Measurements from ENCODE around the gene CCDC14. TPM values are rescaled to one million over a fixed set of nuclear protein-coding genes. Genes with fewer than 3 reads are reported as not detected.
"Not testable (repeated sequence)": the region's sequence is repeated elsewhere in the genome, so short reads cannot be mapped to it uniquely, and the experiment has no call there.

CCDC14 gene
- total RNA-seq, 2 experiments from 2014 or later: 32.4 to 39.5 TPM

DNA sequence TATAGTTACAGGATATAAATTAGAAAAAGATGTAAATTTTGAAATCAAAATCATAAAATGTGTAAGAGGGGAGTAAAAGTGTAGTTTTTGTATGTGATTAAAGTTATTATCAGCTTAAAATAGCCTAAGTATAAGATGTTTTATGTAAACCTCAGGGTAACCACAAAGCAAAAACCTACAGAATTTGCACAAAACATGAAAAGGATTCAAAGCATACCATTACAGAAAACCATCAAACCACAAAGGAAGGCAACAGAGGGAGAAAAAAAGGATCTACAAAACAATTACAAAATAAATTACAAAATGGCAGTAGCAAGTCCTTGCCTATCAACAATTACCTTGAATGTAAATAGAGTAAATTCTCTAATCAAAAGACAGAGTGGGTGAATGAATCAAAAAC lies 40.2 kb downstream of the CCDC14 start:
- Mint-ChIP-seq H3K4me1 (ENCODE audit: low read depth) (no peaks in the 10 kb centered on the region), H3K27me3 (no peaks in the 10 kb centered on the region), H3K4me3 (no peak overlapping the region), H3K36me3 (peaks cover 67% of the 10 kb centered on the region), H3K27ac (no peak overlapping the region), H3K9me3 (peaks cover 45% of the 10 kb centered on the region)
- intact Hi-C loops (cut with micrococcal nuclease): no loop called here
- ChIA-PET CTCF (no interaction called here), POLR2A (no interaction called here)
- no peak for DNase-seq

- no peaks in the 10 kb centered on the region for H3K4me1 Mint-ChIP-seq (ENCODE audit: low read depth)
- no peak for DNase-seq
- intact Hi-C loops (cut with micrococcal nuclease): no loop called here
- H3K27ac Mint-ChIP-seq: no peak overlapping the region
- H3K27me3 Mint-ChIP-seq: no peaks in the 10 kb centered on the region
- peaks cover 45% of the 10 kb centered on the region for H3K9me3 Mint-ChIP-seq
- H3K4me3 Mint-ChIP-seq: no peak overlapping the region
- H3K36me3 Mint-ChIP-seq: peaks cover 68% of the 10 kb centered on the region
- ChIA-PET POLR2A (no interaction called here), CTCF (no interaction called here)
Observed at GRCh38 chr3:123920383-123920782, 40.6 kb downstream of the CCDC14 start.

DNA sequence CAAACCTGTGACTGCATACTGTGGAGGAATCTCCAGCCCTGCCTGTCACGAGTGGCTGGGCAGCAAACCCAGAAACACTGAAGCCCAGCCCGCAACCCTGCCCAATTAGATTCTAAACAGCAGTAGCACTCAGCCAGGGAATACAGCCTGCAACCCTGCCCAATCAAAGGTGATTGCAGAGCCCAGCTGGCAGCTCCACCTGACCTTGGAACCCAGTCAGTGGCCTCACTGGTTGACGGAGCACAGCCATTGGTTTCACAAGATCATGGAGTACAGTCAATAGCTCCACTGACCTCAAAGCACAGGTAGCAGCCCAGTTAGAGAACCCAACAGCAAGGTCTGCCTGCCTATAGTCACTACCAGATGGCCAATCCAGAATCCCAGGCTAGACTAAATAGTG lies 41.7 kb downstream of the CCDC14 start:
- peaks cover 43% of the 10 kb centered on the region for H3K9me3 Mint-ChIP-seq
- POLR2A ChIA-PET: no interaction called here

DNA sequence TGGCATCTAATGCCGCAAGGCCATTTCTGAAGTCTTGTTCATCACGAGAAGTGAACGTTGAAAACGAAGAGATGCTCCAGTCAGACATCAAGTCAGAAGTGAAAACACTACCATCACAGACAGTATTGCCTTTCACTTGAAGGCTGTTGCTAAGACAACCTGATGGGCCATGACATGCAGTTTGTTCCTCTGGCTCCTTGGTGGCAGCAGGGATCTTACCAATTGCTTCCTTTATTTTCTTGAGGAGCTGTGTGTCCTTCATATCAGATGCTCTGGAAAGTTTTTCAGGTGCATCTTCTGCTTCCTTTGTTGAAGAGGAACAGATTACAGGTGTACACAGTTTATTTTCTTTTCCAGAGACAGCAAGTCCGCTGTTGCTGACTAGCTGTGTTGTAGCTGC lies 46.2 kb downstream of the CCDC14 start:
- Mint-ChIP-seq H3K9me3 (peaks cover 3% of the 10 kb centered on the region), H3K4me1 (ENCODE audit: low read depth) (no peaks in the 10 kb centered on the region), H3K4me3 (no peak overlapping the region), H3K27ac (no peak overlapping the region), H3K36me3 (peaks cover 28% of the 10 kb centered on the region), H3K27me3 (no peaks in the 10 kb centered on the region)
- intact Hi-C loops (cut with micrococcal nuclease): no loop called here
- DNase-seq: no peak
- ChIA-PET CTCF (interaction anchor here (1.2 kb wide), 1 partner anchor 212 kb away, joined by 3 read pairs; no protein-coding TSS in a partner anchor), POLR2A (no interaction called here)

More for the DNA sequence above, 41.7 kb downstream of the CCDC14 start:
- Mint-ChIP-seq H3K4me3 (no peak overlapping the region), H3K27me3 (no peaks in the 10 kb centered on the region), H3K4me1 (ENCODE audit: low read depth) (no peaks in the 10 kb centered on the region), H3K27ac (no peak overlapping the region), H3K36me3 (peaks cover 69% of the 10 kb centered on the region)
- DNase-seq: no peak
- CTCF ChIA-PET: no interaction called here
- intact Hi-C loops (cut with micrococcal nuclease): no loop called here

- POLR2A ChIA-PET: no interaction called here
- Mint-ChIP-seq H3K4me1 (ENCODE audit: low read depth) (no peaks in the 10 kb centered on the region), H3K27ac (no peak overlapping the region), H3K27me3 (no peaks in the 10 kb centered on the region), H3K36me3 (peaks cover 6% of the 10 kb centered on the region), H3K9me3 (no peaks in the 10 kb centered on the region), H3K4me3 (no peak overlapping the region)
- intact Hi-C loops (cut with micrococcal nuclease): no loop called here
- CTCF ChIA-PET: no interaction called here
- DNase-seq: no peak
Observed at GRCh38 chr3:123909785-123910184, 51.2 kb downstream of the CCDC14 start.

GRCh38 chr3:123907720-123908119 lies 53.3 kb downstream of the CCDC14 start:
- no peak overlapping the region for H3K4me3 Mint-ChIP-seq
- H3K9me3 Mint-ChIP-seq: no peaks in the 10 kb centered on the region
- H3K27me3 Mint-ChIP-seq: peaks cover 3% of the 10 kb centered on the region
- no peaks in the 10 kb centered on the region for H3K4me1 Mint-ChIP-seq (ENCODE audit: low read depth)
- POLR2A ChIA-PET: interaction anchor here (0.6 kb wide), 1 partner anchor 9 kb away, joined by 4 read pairs; no protein-coding TSS in a partner anchor
- no peak for DNase-seq
- intact Hi-C loops (cut with micrococcal nuclease): no loop called here
- H3K27ac Mint-ChIP-seq: no peak overlapping the region
- H3K36me3 Mint-ChIP-seq: no peaks in the 10 kb centered on the region
- CTCF ChIA-PET: interaction anchor here (0.6 kb wide), 1 partner anchor 271 kb away, joined by 4 read pairs; no protein-coding TSS in a partner anchor

GRCh38 chr3:123899300-123899865 lies 61.6 kb downstream of the CCDC14 start:
- intact Hi-C loops (cut with micrococcal nuclease): no loop called here
- ChIA-PET POLR2A (interaction anchor here (0.6 kb wide), 1 partner anchor 8 kb away, joined by 4 read pairs; no protein-coding TSS in a partner anchor), CTCF (interaction anchor here (0.6 kb wide), 1 partner anchor 133 kb away, joined by 3 read pairs; the partner anchor contains the start of gene KALRN)
- Mint-ChIP-seq H3K36me3 (no peaks in the 10 kb centered on the region), H3K4me1 (ENCODE audit: low read depth) (no peaks in the 10 kb centered on the region), H3K9me3 (no peaks in the 10 kb centered on the region), H3K27ac (no peak overlapping the region), H3K27me3 (peaks cover 12% of the 10 kb centered on the region), H3K4me3 (no peak overlapping the region)
- no peak for DNase-seq

GRCh38 chr3:123893012-123893411 lies 68.0 kb downstream of the CCDC14 start:
- Mint-ChIP-seq H3K4me1 (ENCODE audit: low read depth) (no peaks in the 10 kb centered on the region), H3K36me3 (peaks cover 6% of the 10 kb centered on the region), H3K27ac (no peak overlapping the region), H3K4me3 (no peak overlapping the region), H3K27me3 (peaks cover 18% of the 10 kb centered on the region), H3K9me3 (peaks cover 23% of the 10 kb centered on the region)
- ChIA-PET CTCF (no interaction called here), POLR2A (no interaction called here)
- no peak for DNase-seq
- intact Hi-C loops (cut with micrococcal nuclease): no loop called here

- intact Hi-C loops (cut with micrococcal nuclease): no loop called here
- H3K27ac Mint-ChIP-seq: no peak overlapping the region
- H3K4me3 Mint-ChIP-seq: no peak overlapping the region
- H3K27me3 Mint-ChIP-seq: peaks cover 19% of the 10 kb centered on the region
- no peaks in the 10 kb centered on the region for H3K4me1 Mint-ChIP-seq (ENCODE audit: low read depth)
- POLR2A ChIA-PET: no interaction called here
- no peak for DNase-seq
- H3K36me3 Mint-ChIP-seq: peaks cover 6% of the 10 kb centered on the region
- peaks cover 23% of the 10 kb centered on the region for H3K9me3 Mint-ChIP-seq
- CTCF ChIA-PET: no interaction called here
Observed at GRCh38 chr3:123892195-123892594, 68.8 kb downstream of the CCDC14 start.

DNA sequence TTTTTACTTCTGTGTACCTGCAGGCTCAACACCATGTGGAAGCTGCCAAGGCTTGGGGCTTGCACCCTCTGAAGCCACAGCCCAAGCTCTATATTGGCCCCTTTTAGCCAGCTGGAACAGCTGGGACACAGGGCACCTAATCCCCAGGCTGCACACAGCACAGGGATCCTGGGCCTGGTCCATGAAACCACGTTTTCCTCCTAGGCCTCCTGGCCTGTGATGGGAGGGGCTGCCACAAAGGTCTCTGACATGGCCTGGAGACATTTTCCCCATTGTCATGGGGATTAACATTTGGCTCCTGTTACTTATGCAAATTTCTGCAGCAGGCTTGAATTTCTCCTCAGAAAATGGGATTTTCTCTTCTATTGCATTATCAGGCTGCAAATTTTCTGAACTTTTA lies 70.0 kb downstream of the CCDC14 start:
- H3K27me3 Mint-ChIP-seq: peaks cover 25% of the 10 kb centered on the region
- intact Hi-C loops (cut with micrococcal nuclease); H3K4me1 Mint-ChIP-seq (ENCODE audit: low read depth); DNase-seq; H3K36me3 Mint-ChIP-seq; POLR2A ChIA-PET; CTCF ChIA-PET; H3K4me3 Mint-ChIP-seq; H3K27ac Mint-ChIP-seq: not testable (repeated sequence)
- H3K9me3 Mint-ChIP-seq: peaks cover 23% of the 10 kb centered on the region

DNA sequence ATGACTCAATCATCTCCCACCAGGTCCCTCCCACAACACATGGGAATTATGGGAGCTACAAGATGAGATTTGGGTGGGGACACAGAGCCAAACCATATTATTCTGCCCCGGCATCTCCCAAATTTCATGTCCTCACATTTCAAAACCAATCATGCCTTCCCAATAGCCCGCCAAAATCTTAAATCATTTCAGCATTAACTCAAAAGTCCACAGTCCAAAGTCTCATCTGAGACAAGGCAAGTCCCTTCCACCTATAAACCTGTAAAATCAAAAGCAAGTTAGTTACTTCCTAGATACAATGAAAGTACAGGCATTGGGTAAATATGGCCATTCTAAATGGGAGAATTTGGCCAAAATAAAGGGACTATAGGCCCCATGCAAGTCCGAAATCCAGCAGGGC lies 70.9 kb downstream of the CCDC14 start:
- H3K27ac Mint-ChIP-seq, POLR2A ChIA-PET, CTCF ChIA-PET: not testable (repeated sequence)

DNA sequence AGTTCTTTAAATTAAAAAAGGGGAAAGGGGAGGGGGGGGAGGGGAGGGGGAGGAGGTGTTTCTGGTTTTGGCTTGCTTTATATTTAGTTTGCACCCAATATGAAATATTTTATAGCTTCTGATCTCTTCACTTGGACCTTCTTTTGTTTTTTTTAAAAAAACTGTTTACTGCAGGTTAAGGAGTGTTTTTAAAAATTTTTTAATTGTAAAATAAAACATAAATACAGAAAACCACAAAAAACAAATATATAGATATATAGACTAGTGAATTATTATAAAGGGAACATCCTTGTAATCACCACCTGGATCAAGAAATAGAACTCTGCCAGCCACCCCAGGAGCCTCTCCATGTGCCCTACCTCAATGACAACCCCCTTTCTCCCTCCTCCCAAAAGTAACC lies 76.0 kb downstream of the CCDC14 start:
- H3K9me3 Mint-ChIP-seq: no peaks in the 10 kb centered on the region
- ChIA-PET CTCF (no interaction called here), POLR2A (no interaction called here)
- H3K27me3 Mint-ChIP-seq: peaks cover 59% of the 10 kb centered on the region
- intact Hi-C loops (cut with micrococcal nuclease): no loop called here
- H3K4me1 Mint-ChIP-seq (ENCODE audit: low read depth): peaks cover 15% of the 10 kb centered on the region
- H3K4me3 Mint-ChIP-seq: no peak overlapping the region
- DNase-seq: no peak
- no peak overlapping the region for H3K27ac Mint-ChIP-seq
- H3K36me3 Mint-ChIP-seq: no peaks in the 10 kb centered on the region

More for the DNA sequence above, 70.9 kb downstream of the CCDC14 start:
- H3K4me1 Mint-ChIP-seq (ENCODE audit: low read depth); H3K36me3 Mint-ChIP-seq; intact Hi-C loops (cut with micrococcal nuclease); DNase-seq; H3K4me3 Mint-ChIP-seq: not testable (repeated sequence)
- Mint-ChIP-seq H3K27me3 (peaks cover 32% of the 10 kb centered on the region), H3K9me3 (peaks cover 23% of the 10 kb centered on the region)

DNA sequence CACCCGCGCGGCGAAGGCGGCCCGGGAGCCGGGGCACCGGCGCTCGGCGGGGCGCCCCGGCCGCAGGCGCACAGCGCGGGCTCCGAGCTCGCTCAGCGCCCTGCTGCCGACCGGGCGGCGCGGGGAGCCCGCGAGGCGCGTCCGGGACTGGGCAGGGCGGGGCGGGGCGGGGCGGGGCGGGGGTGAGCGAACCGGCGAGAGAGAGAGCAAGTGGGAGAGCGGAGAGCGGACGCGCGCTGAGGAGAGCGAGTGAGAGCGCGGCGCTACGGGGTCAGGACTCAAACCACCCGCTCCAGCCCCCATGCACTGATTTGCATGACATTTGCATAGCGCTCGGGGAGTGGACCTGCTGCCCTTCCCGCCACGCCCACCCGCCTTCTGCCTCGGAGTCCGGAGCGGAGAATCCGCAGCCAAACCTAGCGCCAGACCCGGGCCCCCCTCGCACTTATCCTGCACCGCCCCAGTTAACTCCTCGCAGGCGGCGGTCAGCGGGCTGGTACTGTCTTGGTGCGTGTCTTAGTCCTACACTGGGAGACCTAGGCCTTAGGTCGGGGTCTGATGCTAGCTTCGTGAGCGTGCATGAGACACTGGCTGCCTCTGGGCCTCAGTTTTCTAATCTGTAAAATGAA lies 76.7 kb downstream of the CCDC14 start, which contains the start of gene MYLK:
TSS of gene MYLK (minus strand) at position 130 of the 629 bp plus-strand sequence. CDS start 90,491 bp downstream, outside the sequence.
- peaks cover 15% of the 10 kb centered on the region for H3K4me1 Mint-ChIP-seq (ENCODE audit: low read depth)
- H3K4me3 Mint-ChIP-seq: peak within 1 kb of the TSS; percentile 60
- H3K36me3 Mint-ChIP-seq: no peaks in the 10 kb centered on the region
- DNase-seq: peak; percentile 68
- peaks cover 60% of the 10 kb centered on the region for H3K27me3 Mint-ChIP-seq
- CTCF ChIA-PET: interaction anchor here (1.3 kb wide), 1 partner anchor 11 kb away, joined by 3 read pairs; no protein-coding TSS in a partner anchor
- no peaks in the 10 kb centered on the region for H3K9me3 Mint-ChIP-seq
- POLR2A ChIA-PET: no interaction called here
- intact Hi-C loops (cut with micrococcal nuclease): no loop called here
- H3K27ac Mint-ChIP-seq: no peak within 1 kb of the TSS
